AG09319 (cell line): ENCODE data around the gene LEFTY2.

ENCODE experiments used
- DNase-seq: peaks from one replicate; pipeline ENCODE4 v3.0.0-alpha.2; 2010; ENCODE audit warnings: low read depth; ENCODE audit errors: extremely low read depth
- TF ChIP-seq, protein P1 (sequence below): IDR thresholded peaks from 2 replicates; pipeline ENCODE4 v1.5.1; 2011; ENCODE audit warnings: low read depth, mild to moderate bottlenecking, inconsistent platforms, low read length, moderate library complexity

The LEFTY2 gene

DNA sequence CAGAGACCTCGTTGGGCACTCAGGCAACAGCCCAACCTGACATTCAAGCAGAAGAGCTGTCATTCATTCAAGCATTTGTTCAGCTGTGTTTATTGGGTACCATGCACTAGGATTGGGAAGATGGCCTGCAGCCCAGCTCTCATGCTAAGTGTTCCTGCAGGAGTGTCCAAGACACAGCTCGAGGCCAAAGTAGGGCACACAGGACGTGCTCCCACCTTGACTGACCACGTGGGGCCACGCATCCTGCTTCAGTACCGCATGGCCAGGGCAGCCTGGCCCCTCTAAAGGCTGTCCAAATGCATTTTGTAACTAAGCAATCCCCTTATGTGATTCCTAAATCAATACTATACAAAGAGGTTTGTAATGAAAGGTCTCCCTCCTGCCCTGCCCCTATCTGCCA lies 26.6 kb downstream of the LEFTY2 start:
- no peak for DNase-seq
- TF ChIP-seq, protein P1, sequence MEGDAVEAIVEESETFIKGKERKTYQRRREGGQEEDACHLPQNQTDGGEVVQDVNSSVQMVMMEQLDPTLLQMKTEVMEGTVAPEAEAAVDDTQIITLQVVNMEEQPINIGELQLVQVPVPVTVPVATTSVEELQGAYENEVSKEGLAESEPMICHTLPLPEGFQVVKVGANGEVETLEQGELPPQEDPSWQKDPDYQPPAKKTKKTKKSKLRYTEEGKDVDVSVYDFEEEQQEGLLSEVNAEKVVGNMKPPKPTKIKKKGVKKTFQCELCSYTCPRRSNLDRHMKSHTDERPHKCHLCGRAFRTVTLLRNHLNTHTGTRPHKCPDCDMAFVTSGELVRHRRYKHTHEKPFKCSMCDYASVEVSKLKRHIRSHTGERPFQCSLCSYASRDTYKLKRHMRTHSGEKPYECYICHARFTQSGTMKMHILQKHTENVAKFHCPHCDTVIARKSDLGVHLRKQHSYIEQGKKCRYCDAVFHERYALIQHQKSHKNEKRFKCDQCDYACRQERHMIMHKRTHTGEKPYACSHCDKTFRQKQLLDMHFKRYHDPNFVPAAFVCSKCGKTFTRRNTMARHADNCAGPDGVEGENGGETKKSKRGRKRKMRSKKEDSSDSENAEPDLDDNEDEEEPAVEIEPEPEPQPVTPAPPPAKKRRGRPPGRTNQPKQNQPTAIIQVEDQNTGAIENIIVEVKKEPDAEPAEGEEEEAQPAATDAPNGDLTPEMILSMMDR, result no peak

DNA sequence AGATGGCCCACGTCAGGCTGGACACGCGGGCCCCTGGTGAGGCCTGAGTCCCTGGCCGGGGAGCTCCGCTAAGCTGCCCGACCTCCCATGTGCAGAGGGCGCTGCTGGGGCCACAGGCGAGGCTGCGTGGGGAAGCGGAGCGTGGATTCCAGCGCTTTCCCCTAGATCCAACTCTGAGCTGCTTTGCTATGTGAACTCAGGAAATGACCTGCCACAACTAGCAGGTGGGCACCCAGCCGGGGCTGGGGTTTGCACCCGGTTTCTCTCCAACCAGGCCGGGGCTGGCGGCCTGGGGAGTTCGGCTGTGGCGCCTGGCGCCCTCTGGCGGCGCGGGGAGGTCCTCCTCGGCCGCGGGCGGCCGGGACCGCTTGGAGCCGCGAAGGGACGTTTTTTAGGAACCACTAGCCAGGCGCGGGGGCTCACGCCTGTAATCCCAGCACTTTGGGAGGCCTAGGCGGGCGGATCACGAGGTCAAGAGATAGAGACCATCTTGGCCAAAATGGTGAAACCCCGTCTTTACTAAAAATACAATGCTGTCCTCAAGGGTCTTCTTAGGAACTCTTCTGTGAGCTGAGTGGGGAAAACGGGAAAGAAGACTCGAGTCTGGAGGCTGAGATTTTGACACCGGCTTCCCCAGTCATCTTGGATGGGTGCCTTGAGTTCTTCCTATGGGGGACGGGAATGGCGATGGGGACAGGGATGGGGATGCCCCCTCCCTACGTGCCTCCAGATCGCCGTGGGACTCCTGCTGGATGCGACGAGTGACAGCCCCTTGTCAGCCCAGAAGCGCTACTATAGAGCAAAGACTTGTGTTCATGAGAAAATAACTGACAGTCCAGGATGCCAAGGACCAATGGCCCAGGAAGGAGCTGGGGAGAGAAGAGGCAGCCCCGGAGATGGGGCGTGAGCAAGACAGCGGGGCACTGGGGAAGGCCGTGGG lies 29.6 kb downstream of the LEFTY2 start:
- no peak for DNase-seq
- TF ChIP-seq, protein P1, result peak; percentile 54

DNA sequence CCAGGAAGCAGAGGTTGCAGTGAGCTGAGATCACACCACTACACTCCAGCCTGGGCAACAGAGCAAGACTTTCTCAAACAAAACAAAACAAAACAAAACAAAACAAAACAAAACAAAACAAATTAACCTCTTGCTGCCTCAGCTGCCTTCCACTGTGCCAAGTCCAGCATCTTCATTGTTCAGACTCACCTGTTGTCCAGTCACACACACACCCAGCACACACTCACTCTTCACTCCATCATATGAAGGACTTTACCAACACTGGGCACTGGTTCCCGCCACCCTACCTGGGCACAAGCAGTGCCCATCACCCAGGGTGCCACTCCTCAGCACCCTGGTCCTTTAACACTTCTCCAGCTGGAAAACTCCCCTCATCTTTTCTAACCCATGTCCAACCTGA lies 31.5 kb downstream of the LEFTY2 start:
- no peak for DNase-seq
- TF ChIP-seq, protein P1, result no peak

DNA sequence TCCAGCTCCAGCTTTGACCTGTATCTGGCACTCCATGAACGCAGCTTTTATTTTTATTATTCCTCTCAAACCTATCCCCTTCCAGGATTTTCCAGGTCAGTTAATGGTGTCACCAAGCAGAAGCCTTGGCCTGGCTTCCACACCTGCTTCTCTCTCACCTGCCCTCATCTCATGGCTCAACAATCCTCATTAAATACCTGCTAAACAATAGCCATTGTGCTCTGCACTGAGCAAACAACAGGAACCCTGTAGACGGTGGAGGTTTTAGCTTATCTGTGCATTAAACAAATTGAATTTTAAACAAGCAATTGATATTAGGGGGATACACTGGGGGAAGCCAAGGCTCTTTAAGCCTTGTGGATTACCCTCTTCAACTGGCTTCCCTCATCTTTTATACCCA lies 32.2 kb downstream of the LEFTY2 start:
- DNase-seq, result no peak

DNA sequence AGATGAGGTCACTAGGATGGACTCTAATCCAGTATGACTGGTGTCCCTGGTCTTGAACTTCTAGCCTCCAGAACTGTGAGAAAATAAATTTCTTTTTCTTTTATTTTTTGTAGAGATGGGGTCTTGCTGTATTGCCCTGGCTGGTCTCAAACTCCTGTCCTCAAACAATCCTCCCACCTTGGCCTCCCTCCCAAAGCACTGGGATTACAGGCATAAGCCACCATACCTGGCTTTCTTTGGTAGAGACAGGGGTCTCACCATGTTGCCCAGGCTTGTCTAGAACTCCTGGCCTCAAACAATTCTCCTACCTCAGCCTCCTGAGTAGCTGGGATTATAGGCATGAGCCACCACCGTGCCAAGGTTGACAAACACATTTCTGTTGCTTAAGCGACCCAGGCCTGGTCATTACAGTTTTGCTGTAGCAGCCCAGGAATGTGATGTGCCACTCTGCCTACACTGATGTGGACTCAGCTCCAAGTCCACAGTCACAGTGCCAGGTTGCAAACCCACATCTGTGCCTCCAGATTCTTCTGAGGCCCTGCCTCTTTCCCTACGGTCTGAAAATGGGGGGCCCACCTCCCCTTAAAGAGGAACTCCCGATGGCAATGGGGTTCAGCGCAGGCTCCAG lies 32.9 kb downstream of the LEFTY2 start:
- no peak for DNase-seq
- TF ChIP-seq, protein P1, result no peak

More for the DNA sequence above, 32.2 kb downstream of the LEFTY2 start:
- TF ChIP-seq, protein P1, result no peak

DNA sequence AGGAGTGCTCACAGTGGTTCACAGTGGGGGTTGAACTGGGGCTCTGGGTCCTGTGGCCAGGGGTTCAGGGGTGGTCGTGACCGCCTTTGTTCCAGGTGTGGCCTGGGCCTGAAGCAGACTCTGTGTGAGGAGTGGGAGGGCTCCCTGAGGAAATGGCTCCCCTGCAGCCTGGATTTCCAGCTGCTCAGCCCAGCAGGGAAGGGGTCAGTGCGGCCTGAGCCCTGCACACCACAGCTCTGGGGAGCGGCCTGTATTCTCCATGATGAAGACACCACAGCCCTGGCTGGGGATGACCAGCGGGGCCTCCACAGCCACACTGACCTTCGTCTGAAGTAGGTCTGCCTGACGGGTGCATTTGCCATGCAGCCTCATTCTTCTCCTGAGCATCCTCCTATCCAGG lies 33.7 kb downstream of the LEFTY2 start:
- TF ChIP-seq, protein P1, result no peak
- DNase-seq, result no peak

DNA sequence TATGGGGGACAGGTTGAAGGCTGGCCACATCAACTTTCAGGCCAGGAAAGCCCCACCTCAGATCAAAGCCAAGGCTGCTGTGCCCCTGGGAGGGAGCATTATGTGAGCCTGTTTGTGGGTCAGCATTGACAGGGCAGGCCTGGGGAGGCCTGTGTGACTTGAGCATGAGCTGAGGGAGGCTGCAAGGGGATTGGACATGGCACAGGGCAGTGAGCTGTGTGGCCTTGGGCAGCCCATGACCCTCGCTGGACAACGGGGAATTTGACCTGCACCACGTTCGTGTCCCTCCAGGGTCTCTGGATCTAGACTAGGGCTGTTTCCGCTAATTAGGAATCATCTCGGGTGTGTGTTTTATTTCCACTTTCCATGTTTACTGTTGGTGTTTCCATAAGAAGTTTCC lies 34.6 kb downstream of the LEFTY2 start:
- TF ChIP-seq, protein P1, result no peak
- no peak for DNase-seq
